ENCODE results near the gene MTMR2. TPM values are rescaled to one million over a fixed set of nuclear protein-coding genes. Genes with fewer than 3 reads are reported as not detected.
A peak's percentile ranks its signal among the peaks of the same experiment; 100 is the strongest.

The MTMR2 gene
- total RNA-seq, 3 donors from 2014 or later (not counting 1 experiment from before 2014, with no cell fraction given), result 21.7 to 22.5 (median 21.8) TPM

GRCh38 chr11:95853862-95854261 lies 70.0 kb downstream of the MTMR2 start:
- no peak for TF ChIP-seq CTCF (IDR thresholded peaks at IDR 0.05)
- Mint-ChIP-seq H3K36me3 (peaks cover 11% of the 10 kb centered on the region), H3K27me3 (ENCODE audit: low read depth in 2 of 2) (no peaks in the 10 kb centered on the region), H3K9me3 (no peaks in the 10 kb centered on the region), H3K4me3 (no peak overlapping the region), H3K4me1 (no peaks in the 10 kb centered on the region), H3K27ac (no peak overlapping the region)
- WGBS (ENCODE audit: insufficient coverage), result 100% methylated on average over 1 of the region's 2 CpGs
- Histone ChIP-seq H3K9me3 (ENCODE audit: control insufficient read depth, insufficient read depth, low read length) (no peaks in the 10 kb centered on the region), H3K36me3 (ENCODE audit: control insufficient read depth, insufficient read depth, low read length) (peaks cover 34% of the 10 kb centered on the region), H3K27me3 (ENCODE audit: control insufficient read depth, insufficient read depth, low read length) (no peaks in the 10 kb centered on the region), H3K27ac (ENCODE audit: low read length) (no peak overlapping the region), H3K4me1 (ENCODE audit: control insufficient read depth, insufficient read depth, low read length) (no peaks in the 10 kb centered on the region), H3K4me3 (ENCODE audit: low read length) (no peak overlapping the region)
- no peak for DNase-seq
- ATAC-seq, result no peak
- intact Hi-C loops (cut with micrococcal nuclease), result no loop called here

- Histone ChIP-seq H3K36me3 (ENCODE audit: control insufficient read depth, insufficient read depth, low read length) (peaks cover 35% of the 10 kb centered on the region), H3K4me3 (ENCODE audit: low read length) (no peak overlapping the region)
- peaks cover 13% of the 10 kb centered on the region for H3K36me3 Mint-ChIP-seq
Measured at GRCh38 chr11:95853138-95853537, 70.8 kb downstream of the MTMR2 start.

GRCh38 chr11:95850137-95850536 lies 73.8 kb downstream of the MTMR2 start:
- Mint-ChIP-seq H3K27ac (no peak overlapping the region), H3K36me3 (peaks cover 7% of the 10 kb centered on the region), H3K4me3 (no peak overlapping the region), H3K9me3 (no peaks in the 10 kb centered on the region), H3K27me3 (ENCODE audit: low read depth in 2 of 2) (no peaks in the 10 kb centered on the region), H3K4me1 (no peaks in the 10 kb centered on the region)
- Histone ChIP-seq H3K4me1 (ENCODE audit: control insufficient read depth, insufficient read depth, low read length) (no peaks in the 10 kb centered on the region), H3K27me3 (ENCODE audit: control insufficient read depth, insufficient read depth, low read length) (no peaks in the 10 kb centered on the region), H3K9me3 (ENCODE audit: control insufficient read depth, insufficient read depth, low read length) (no peaks in the 10 kb centered on the region), H3K27ac (ENCODE audit: low read length) (no peak overlapping the region), H3K36me3 (ENCODE audit: control insufficient read depth, insufficient read depth, low read length) (peaks cover 28% of the 10 kb centered on the region), H3K4me3 (ENCODE audit: low read length) (no peak overlapping the region)
- ATAC-seq (no peak), DNase-seq (no peak)
- no peak for TF ChIP-seq CTCF (IDR thresholded peaks at IDR 0.05)
- intact Hi-C loops (cut with micrococcal nuclease), result no loop called here

More at GRCh38 chr11:95853138-95853537, 70.8 kb downstream of the MTMR2 start:
- Histone ChIP-seq H3K4me1 (ENCODE audit: control insufficient read depth, insufficient read depth, low read length) (no peaks in the 10 kb centered on the region), H3K9me3 (ENCODE audit: control insufficient read depth, insufficient read depth, low read length) (no peaks in the 10 kb centered on the region), H3K27ac (ENCODE audit: low read length) (no peak overlapping the region), H3K27me3 (ENCODE audit: control insufficient read depth, insufficient read depth, low read length) (no peaks in the 10 kb centered on the region)
- no peak for DNase-seq
- no peaks in the 10 kb centered on the region for H3K9me3 Mint-ChIP-seq
- H3K4me3 Mint-ChIP-seq, result no peak overlapping the region
- ATAC-seq, result no peak
- no peaks in the 10 kb centered on the region for H3K27me3 Mint-ChIP-seq (ENCODE audit: low read depth in 2 of 2)
- intact Hi-C loops (cut with micrococcal nuclease), result no loop called here
- TF ChIP-seq CTCF (IDR thresholded peaks at IDR 0.05), result no peak
- no peaks in the 10 kb centered on the region for H3K4me1 Mint-ChIP-seq
- H3K27ac Mint-ChIP-seq, result no peak overlapping the region

- Mint-ChIP-seq H3K36me3 (peaks cover 7% of the 10 kb centered on the region), H3K4me1 (no peaks in the 10 kb centered on the region), H3K27ac (peak overlapping the region in 1 of 2 donors; percentile 9), H3K9me3 (no peaks in the 10 kb centered on the region), H3K27me3 (ENCODE audit: low read depth in 2 of 2) (no peaks in the 10 kb centered on the region), H3K4me3 (no peak overlapping the region)
- Histone ChIP-seq H3K4me1 (ENCODE audit: control insufficient read depth, insufficient read depth, low read length) (no peaks in the 10 kb centered on the region), H3K9me3 (ENCODE audit: control insufficient read depth, insufficient read depth, low read length) (no peaks in the 10 kb centered on the region), H3K27ac (ENCODE audit: low read length) (no peak overlapping the region), H3K4me3 (ENCODE audit: low read length) (no peak overlapping the region), H3K36me3 (ENCODE audit: control insufficient read depth, insufficient read depth, low read length) (peaks cover 37% of the 10 kb centered on the region), H3K27me3 (ENCODE audit: control insufficient read depth, insufficient read depth, low read length) (no peaks in the 10 kb centered on the region)
- 82% methylated on average over 6 of the region's 6 CpGs for WGBS (ENCODE audit: insufficient coverage)
- ATAC-seq (no peak), DNase-seq (peak in 1 of 2 donors; percentile 48)
- intact Hi-C loops (cut with micrococcal nuclease), result no loop called here
- no peak for TF ChIP-seq CTCF (IDR thresholded peaks at IDR 0.05)
Measured at GRCh38 chr11:95849087-95849825, 74.7 kb downstream of the MTMR2 start.

Measured in natural killer cell (primary cell).